SK-N-SH (cell line): ENCODE measurements around the gene PTOV1. TPM values are rescaled to one million over a fixed set of nuclear protein-coding genes. Genes with fewer than 3 reads are reported as not detected.

Experiments used
- CTCF ChIA-PET: fragments of 300-600, 350-600 bp; formaldehyde crosslinking; extraction: SDS; loops from one replicate; lab custom pipeline; 2021; lab: Yijun Ruan, JAX
- POLR2A ChIA-PET: fragments of 350-600 bp; sonication (Branson Sonifier 250); formaldehyde crosslinking; extraction: SDS; loops from one replicate; lab custom pipeline; 2020; ENCODE audit warnings: antibody characterized with exemption, inconsistent platforms; lab: Yijun Ruan, JAX
- DNase-seq: peaks from one replicate; pipeline ENCODE4 v3.0.0; 2012
- H2AFZ ChIP-seq: fragments of 200-600 bp; sonication (generic); 2 replicates; pipeline ENCODE4 v1.8.1; 2016; ENCODE audit warnings: antibody characterized with exemption, mild to moderate bottlenecking, low read depth
- H3F3A ChIP-seq: fragments of 200-600 bp; sonication (generic); replicated peaks from 2 replicates; pipeline ENCODE3; 2016; ENCODE audit warnings: antibody characterized with exemption, mild to moderate bottlenecking; ENCODE audit not compliant: insufficient read depth
- H3K27ac ChIP-seq, 2 experiments: fragments of 200-500 bp in 1 of 2; fragments of 200-600 bp in 1 of 2; sonication (Bioruptor generic) in 1 of 2; sonication (generic), shearing (Covaris generic) in 1 of 2; 2 replicates each; pipeline versions ENCODE4 v1.5.1 to v1.6.1; 2014 to 2016; ENCODE audit warnings: low read depth in 2 of 2, inconsistent platforms in 1 of 2, low read length in 1 of 2, mild to moderate bottlenecking in 1 of 2, mixed read lengths in 1 of 2
- H3K27me3 ChIP-seq: fragments of 200-600 bp; sonication (generic), shearing (Covaris generic); 2 replicates; pipeline ENCODE4 v1.6.1; 2016; ENCODE audit warnings: mixed run types; ENCODE audit not compliant: insufficient read depth
- H3K36me3 ChIP-seq, 2 experiments: fragments of 200-500 bp in 1 of 2; fragments of 200-600 bp in 1 of 2; sonication (Bioruptor generic) in 1 of 2; sonication (generic) in 1 of 2; replicated peaks in 1 of 2; 2 replicates each; pipeline versions ENCODE3 to v1.5.1; 2014 to 2016; ENCODE audit warnings: low read length in 1 of 2, mild to moderate bottlenecking in 1 of 2; ENCODE audit not compliant: insufficient read depth in 2 of 2, control insufficient read depth in 1 of 2
- H3K4me1 ChIP-seq, 2 experiments: fragments of 200-500 bp in 1 of 2; fragments of 200-600 bp in 1 of 2; sonication (Bioruptor generic) in 1 of 2; sonication (generic), shearing (Covaris generic) in 1 of 2; 2 replicates each; pipeline versions ENCODE4 v1.5.1 to v1.6.1; 2014 to 2016; ENCODE audit warnings: low read depth in 1 of 2, low read length in 1 of 2, mixed run types in 1 of 2; ENCODE audit not compliant: insufficient read depth in 2 of 2, control insufficient read depth in 1 of 2
- H3K4me2 ChIP-seq: fragments of 200-600 bp; sonication (generic), shearing (Covaris generic); 2 replicates; pipeline ENCODE4 v1.6.1; 2017; ENCODE audit warnings: mixed run types
- H3K4me3 ChIP-seq, 2 experiments: fragments of 200-500 bp in 1 of 2; fragments of 200-600 bp in 1 of 2; sonication (Bioruptor generic) in 1 of 2; sonication (generic), shearing (Covaris generic) in 1 of 2; 2 replicates each; pipeline versions ENCODE4 v1.5.1 to v1.8.1; 2014 to 2016; ENCODE audit warnings: low read depth in 2 of 2, inconsistent platforms in 1 of 2, low read length in 1 of 2, mild to moderate bottlenecking in 1 of 2, mixed read lengths in 1 of 2, moderate library complexity in 1 of 2
- H3K79me2 ChIP-seq: fragments of 200-600 bp; sonication (generic); 2 replicates; pipeline ENCODE4 v1.8.1; 2017; ENCODE audit warnings: mild to moderate bottlenecking; ENCODE audit not compliant: insufficient read depth
- H3K9ac ChIP-seq: fragments of 200-600 bp; sonication (generic); 2 replicates; pipeline ENCODE4 v1.6.1; 2017; ENCODE audit warnings: mixed run types
- H3K9me2 ChIP-seq: fragments of 200-600 bp; sonication (generic); 2 replicates; pipeline ENCODE4 v1.6.1; 2017; ENCODE audit warnings: mixed run types
- H3K9me3 ChIP-seq: fragments of 200-600 bp; sonication (generic); 2 replicates; pipeline ENCODE4 v1.6.1; 2017; ENCODE audit warnings: mixed run types, mild to moderate bottlenecking, moderate library complexity
- H4K20me1 ChIP-seq: fragments of 200-600 bp; sonication (generic); 2 replicates; pipeline ENCODE4 v1.6.1; 2017; ENCODE audit warnings: mild to moderate bottlenecking, mixed run types; ENCODE audit not compliant: insufficient read depth
- EP300 ChIP-seq, 2 experiments: IDR thresholded peaks; 2 replicates each; pipeline versions ENCODE4 v1.4.0 to v1.6.1; 2012; ENCODE audit warnings: borderline replicate concordance in 1 of 2, low read depth in 1 of 2, low read length in 1 of 2
- FOXJ3 ChIP-seq: sonication (generic); formaldehyde crosslinking; IDR thresholded peaks from 2 replicates; pipeline ENCODE4 v1.5.1; 2020; ENCODE audit warnings: mild to moderate bottlenecking, missing genetic modification reagents
- FOXM1 ChIP-seq: IDR thresholded peaks from 2 replicates; pipeline ENCODE4 v1.4.0; 2012; ENCODE audit warnings: low read depth, mild to moderate bottlenecking
- GABPA ChIP-seq: IDR thresholded peaks from 2 replicates; pipeline ENCODE4 v1.4.0; 2012; ENCODE audit warnings: low read depth, mild to moderate bottlenecking
- MXI1 ChIP-seq: IDR thresholded peaks from 2 replicates; pipeline ENCODE4 v1.6.1; 2012; ENCODE audit warnings: mild to moderate bottlenecking, low read depth, low read length, improper control_type of control experiment
- TAF1 ChIP-seq: IDR thresholded peaks from 2 replicates; pipeline ENCODE4 v1.6.1; 2012; ENCODE audit warnings: low read depth, mild to moderate bottlenecking, low read length, moderate library complexity, borderline replicate concordance
- TCF12 ChIP-seq: IDR thresholded peaks from 2 replicates; pipeline ENCODE4 v1.4.0; 2012
- whole genome bisulfite sequencing: methylation state at CpG from one replicate; pipeline ENCODE4 v1.1.6; 2017; ENCODE audit warnings: low lambda C conversion rate; 5-methylcytosine and 5-hydroxymethylcytosine counted together
- polyA plus RNA-seq, 3 experiments: library from polyadenylated mRNA; depleted of rRNA; stranded (reverse); fragments of >200 nt; gene quantifications; 2 replicates each; pipeline ENCODE4 v1.2.3, GENCODE V29; 2012
- TF ChIP-seq, protein P1 (sequence below): fragments of 150-350 bp; IDR thresholded peaks from 2 replicates; pipeline ENCODE4 v1.6.1; 2016; ENCODE audit warnings: mild to moderate bottlenecking, low read depth, low read length

The PTOV1 gene
- polyA plus RNA-seq, 1 of the 3 experiments (the other 2 are of a cell fraction) = 95.0 TPM

DNA sequence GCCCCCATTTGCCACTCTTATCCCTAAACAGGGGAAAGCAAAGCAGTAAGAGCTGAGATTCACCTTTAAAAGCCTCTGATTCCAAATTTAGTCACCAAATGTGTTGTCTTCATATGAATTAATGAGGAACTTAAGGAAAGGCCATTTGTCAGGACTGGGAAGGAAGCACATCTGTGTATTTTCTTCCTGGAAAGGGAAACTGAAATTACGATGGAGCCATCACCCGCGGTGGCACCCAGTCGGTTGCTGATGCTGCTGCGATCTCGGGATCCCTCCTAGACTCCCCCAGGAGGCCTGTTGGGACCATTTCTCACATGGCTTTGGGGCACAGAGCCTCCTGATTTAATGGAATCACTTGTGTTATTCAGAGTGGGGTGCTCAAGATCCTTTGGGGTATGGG lies 53.2 kb downstream of the PTOV1 start:
- Histone ChIP-seq H3K4me3 (no peak overlapping the region), H3K9me3 (no peaks in the 10 kb centered on the region), H4K20me1 (no peaks in the 10 kb centered on the region), H3K4me1 (no peaks in the 10 kb centered on the region), H3F3A (peaks cover 4% of the 10 kb centered on the region), H3K4me2 (no peak overlapping the region), H3K79me2 (no peaks in the 10 kb centered on the region), H3K36me3 (peaks cover 0 to 12% of the 10 kb centered on the region in 2 experiments), H3K9ac (no peak overlapping the region), H3K9me2 (no peaks in the 10 kb centered on the region), H2AFZ (no peak overlapping the region), H3K27me3 (no peaks in the 10 kb centered on the region), H3K27ac (no peak overlapping the region)
- 80% methylated on average over 6 of the region's 6 CpGs for WGBS
- no peak for DNase-seq
- ChIA-PET CTCF (interaction anchor here (1.5 kb wide), 1 partner anchor 10 kb away, joined by 4 read pairs; no protein-coding TSS in a partner anchor), POLR2A (no interaction called here)
- no peak for TF ChIP-seq MXI1
- TF ChIP-seq, protein P1, sequence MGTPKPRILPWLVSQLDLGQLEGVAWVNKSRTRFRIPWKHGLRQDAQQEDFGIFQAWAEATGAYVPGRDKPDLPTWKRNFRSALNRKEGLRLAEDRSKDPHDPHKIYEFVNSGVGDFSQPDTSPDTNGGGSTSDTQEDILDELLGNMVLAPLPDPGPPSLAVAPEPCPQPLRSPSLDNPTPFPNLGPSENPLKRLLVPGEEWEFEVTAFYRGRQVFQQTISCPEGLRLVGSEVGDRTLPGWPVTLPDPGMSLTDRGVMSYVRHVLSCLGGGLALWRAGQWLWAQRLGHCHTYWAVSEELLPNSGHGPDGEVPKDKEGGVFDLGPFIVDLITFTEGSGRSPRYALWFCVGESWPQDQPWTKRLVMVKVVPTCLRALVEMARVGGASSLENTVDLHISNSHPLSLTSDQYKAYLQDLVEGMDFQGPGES = no peak

DNA sequence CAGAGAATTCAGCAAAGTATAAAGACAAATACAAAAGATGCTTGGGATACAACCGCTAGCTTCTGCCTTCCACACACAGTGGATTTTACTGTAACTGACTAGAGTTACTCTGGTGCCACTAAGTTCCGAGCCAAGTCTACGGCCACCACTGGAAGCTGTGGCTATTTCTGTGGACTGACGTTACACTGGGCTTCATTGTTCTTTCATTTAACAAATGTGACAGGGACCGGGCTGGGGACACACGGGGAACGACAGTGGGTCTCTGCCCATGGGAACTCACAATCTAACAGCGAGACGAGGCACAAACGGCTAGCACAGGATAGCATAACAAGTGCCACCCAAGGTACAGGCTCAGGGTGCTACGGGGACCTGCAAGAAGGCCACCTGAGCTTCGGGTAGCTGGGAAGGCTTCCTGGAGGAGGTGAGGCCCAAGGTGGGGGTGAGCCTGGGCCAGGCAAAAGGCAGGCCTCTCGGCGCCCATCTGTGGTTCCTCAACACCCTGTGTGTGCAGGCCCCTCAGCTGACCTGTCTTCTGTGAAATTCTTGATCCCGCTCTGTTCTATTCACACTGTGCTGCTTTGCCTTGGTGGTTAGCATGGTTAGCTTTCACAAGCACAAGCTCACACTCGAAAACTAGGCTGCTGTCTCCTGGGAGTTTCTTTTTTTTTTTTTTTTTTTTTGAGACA lies 56.1 kb downstream of the PTOV1 start:
- no peak overlapping the region for H3K9ac ChIP-seq
- H3K9me2 ChIP-seq = no peaks in the 10 kb centered on the region
- H3F3A ChIP-seq = peaks cover 4% of the 10 kb centered on the region
- H3K79me2 ChIP-seq = peaks cover 3% of the 10 kb centered on the region; the same call in 1 of the 2 replicates
- ChIA-PET CTCF (interaction anchor here (1.0 kb wide), 1 partner anchor 16 kb away, joined by 3 read pairs; no protein-coding TSS in a partner anchor), POLR2A (no interaction called here)
- no peaks in the 10 kb centered on the region for H3K4me1 ChIP-seq
- H3K4me3 ChIP-seq = no peak overlapping the region
- DNase-seq = no peak
- H3K36me3 ChIP-seq = peaks cover 4 to 17% of the 10 kb centered on the region in 2 experiments
- H3K9me3 ChIP-seq = no peaks in the 10 kb centered on the region
- no peak overlapping the region for H3K4me2 ChIP-seq
- no peaks in the 10 kb centered on the region for H4K20me1 ChIP-seq
- no peak overlapping the region for H3K27ac ChIP-seq
- no peaks in the 10 kb centered on the region for H3K27me3 ChIP-seq
- 97% methylated on average over 12 of the region's 16 CpGs for WGBS
- TF ChIP-seq TCF12 (no peak), EP300 (IDR thresholded peaks at IDR 0.05; ENCODE audit: borderline replicate concordance in 1 of 2, low read depth in 1 of 2, low read length in 1 of 2) (no peak), FOXJ3 (CRISPR knock-in tag) (no peak), FOXM1 (no peak), TAF1 (no peak)
- H2AFZ ChIP-seq = no peak overlapping the region

DNA sequence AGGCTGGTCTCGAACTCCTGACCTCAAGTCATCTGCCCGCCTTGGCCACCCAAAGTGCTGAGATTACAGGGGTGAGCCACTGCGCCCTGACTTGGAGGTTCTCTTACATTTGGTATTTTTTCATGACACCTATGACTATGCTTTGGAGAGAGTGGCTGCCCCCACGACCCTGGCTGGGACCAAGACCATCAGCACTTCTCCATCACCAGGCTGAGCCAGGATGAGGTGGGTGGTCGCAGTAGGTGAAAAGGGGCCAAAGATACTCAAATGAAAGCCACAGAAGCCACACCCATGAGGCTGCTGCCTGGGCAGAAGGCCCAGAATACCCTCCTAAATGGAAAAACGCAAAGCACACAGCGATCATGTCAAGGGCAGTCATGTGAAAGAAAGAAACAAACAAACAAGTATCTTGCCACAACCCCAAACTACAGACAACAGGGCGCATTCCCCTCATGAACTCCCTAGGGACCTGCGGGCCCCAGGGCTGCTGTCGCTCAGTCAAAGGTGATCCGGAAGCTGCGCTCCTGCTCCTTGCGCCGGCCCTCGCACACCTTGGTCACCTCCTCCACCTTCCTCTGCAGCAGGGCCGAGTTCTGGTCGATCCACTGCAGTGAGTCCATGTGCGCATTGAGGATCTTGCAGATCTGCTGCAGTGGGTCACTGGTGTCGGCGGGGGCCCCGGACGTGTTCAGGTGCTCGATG lies 56.9 kb downstream of the PTOV1 start:
- no peak for TF ChIP-seq GABPA
- Histone ChIP-seq H4K20me1 (no peaks in the 10 kb centered on the region), H3F3A (peaks cover 4% of the 10 kb centered on the region), H3K4me1 (no peaks in the 10 kb centered on the region), H3K9me3 (no peaks in the 10 kb centered on the region), H3K27ac (no peak overlapping the region), H2AFZ (no peak overlapping the region), H3K36me3 (peaks cover 4 to 18% of the 10 kb centered on the region in 2 experiments), H3K79me2 (peaks cover 6% of the 10 kb centered on the region; the same call in 1 of the 2 replicates), H3K9ac (no peak overlapping the region), H3K4me3 (no peak overlapping the region), H3K27me3 (no peaks in the 10 kb centered on the region), H3K4me2 (no peak overlapping the region), H3K9me2 (no peaks in the 10 kb centered on the region)
- DNase-seq = no peak
- 93% methylated on average over 21 of the region's 23 CpGs for WGBS
- ChIA-PET POLR2A (interaction anchor here (1.0 kb wide), 1 partner anchor 22 kb away, joined by 3 read pairs; the partner anchor contains the start of genes ATF5 and NUP62), CTCF (interaction anchor here (1.0 kb wide), 1 partner anchor 17 kb away, joined by 3 read pairs; no protein-coding TSS in a partner anchor)
